Uterus (tissue), 4 donors: ENCODE measurements around the gene UPK3BL2. TPM values are rescaled to one million over a fixed set of nuclear protein-coding genes. Genes with fewer than 3 reads are reported as not detected.
A peak's percentile ranks its signal among the peaks of the same experiment; 100 is the strongest.
"Not testable (repeated sequence)": the region's sequence is repeated elsewhere in the genome, so short reads cannot be mapped to it uniquely, and the experiment has no call there.

ENCODE experiments used
- DNase-seq, 2 donors: peaks; one replicate each; pipeline ENCODE4 v3.0.0-alpha.2; 2019 to 2020
- H3K27ac ChIP-seq, 2 donors: fragments of 200-600 bp; sonication (generic); 1 replicate in 1 of 2; 2 replicates in 1 of 2; pipeline ENCODE4 v1.5.1; 2016 to 2018
- H3K27me3 ChIP-seq, 2 donors: fragments of 200-600 bp; sonication (generic); one replicate each; pipeline ENCODE4 v1.5.1; 2018 to 2019; ENCODE audit warnings: control low read depth in 1 of 2
- H3K36me3 ChIP-seq, 2 donors: fragments of 200-600 bp; sonication (generic); one replicate each; pipeline ENCODE4 v1.5.1; 2019; ENCODE audit warnings: control low read depth in 1 of 2
- H3K4me1 ChIP-seq, 2 donors: fragments of 200-600 bp; sonication (generic); one replicate each; pipeline ENCODE4 v1.5.1; 2018 to 2019; ENCODE audit warnings: control low read depth in 1 of 2
- H3K4me3 ChIP-seq, 2 donors: fragments of 200-600 bp; sonication (generic); 1 replicate in 1 of 2; 2 replicates in 1 of 2; pipeline ENCODE4 v1.5.1; 2018 to 2019; ENCODE audit warnings: mild to moderate bottlenecking in 1 of 2
- H3K9me3 ChIP-seq, 2 donors: fragments of 200-600 bp; sonication (generic); one replicate each; pipeline ENCODE4 v1.5.1; 2019; ENCODE audit warnings: control low read depth in 1 of 2
- intact Hi-C: fragments of 100-400 bp; cut with DNase I; formaldehyde crosslinking; loops from one replicate; pipeline ENCODE4 v1.15.1; 2023; ENCODE audit warnings: low total_unique reads
- total RNA-seq, 4 donors: library from RNA; depleted of rRNA in 3 of 4; stranded (reverse); fragments of >200 nt in 3 of 4; gene quantifications; one replicate each; pipeline versions ENCODE4 v1.1.0 to v1.2.4, GENCODE V29; 2014 to 2023
- donor health status: DM: yes; HTN: yes; CAD: no.

Gene UPK3BL2
- total RNA-seq, 4 donors from 2014 or later: 1.8 to 64.0 (median 24.1) TPM; not detected in 1

DNA sequence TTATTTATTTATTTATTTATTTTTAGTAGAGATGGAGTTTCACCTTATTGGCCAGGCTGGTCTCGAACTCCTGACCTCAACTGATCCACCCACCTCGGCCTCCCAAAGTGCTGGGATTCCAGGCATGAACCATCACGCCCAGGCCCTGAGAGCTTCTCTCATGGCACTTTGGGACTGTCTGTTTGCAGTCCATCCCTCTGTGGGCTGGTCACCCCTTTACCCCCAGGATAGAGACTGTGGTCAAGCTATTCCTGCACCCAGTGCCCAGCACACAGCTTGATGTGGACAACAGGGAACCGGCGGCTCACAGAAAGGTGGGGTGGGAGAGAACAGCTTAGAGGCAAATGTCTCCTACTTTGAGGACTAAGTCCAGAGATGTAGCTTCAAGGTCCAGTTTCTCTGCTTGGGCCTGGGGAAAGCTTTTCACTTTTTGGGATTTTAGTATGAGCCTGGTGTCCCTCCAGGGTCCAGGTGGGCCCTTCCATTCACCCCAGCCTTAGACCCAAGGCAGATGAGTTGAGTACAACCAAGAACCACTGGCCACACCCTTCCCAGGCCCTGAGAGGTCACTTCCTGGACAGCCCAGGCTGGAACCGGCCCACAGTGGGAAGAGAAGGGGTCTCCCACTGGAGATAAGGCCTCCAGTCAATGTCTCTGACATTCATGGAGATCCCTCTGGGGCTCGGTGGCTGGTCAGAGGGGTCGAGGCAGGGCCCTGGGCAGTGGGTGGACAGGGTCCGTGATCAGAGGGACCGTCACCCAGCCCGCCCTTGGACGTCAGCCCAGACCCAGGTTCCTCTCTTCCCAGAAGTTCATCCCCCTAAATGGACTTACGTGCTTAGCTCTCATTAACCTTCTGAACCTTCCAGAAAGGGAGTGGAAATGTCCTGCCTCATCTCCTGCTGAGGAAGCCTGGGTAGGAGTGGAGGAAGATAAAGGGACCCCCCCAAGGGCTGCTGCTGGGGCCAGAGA is 15.4 kb downstream of the UPK3BL2 start:
- H3K36me3 ChIP-seq, H3K27ac ChIP-seq, DNase-seq, H3K9me3 ChIP-seq, intact Hi-C loops, H3K4me3 ChIP-seq, H3K4me1 ChIP-seq, H3K27me3 ChIP-seq: not testable (repeated sequence)

DNA sequence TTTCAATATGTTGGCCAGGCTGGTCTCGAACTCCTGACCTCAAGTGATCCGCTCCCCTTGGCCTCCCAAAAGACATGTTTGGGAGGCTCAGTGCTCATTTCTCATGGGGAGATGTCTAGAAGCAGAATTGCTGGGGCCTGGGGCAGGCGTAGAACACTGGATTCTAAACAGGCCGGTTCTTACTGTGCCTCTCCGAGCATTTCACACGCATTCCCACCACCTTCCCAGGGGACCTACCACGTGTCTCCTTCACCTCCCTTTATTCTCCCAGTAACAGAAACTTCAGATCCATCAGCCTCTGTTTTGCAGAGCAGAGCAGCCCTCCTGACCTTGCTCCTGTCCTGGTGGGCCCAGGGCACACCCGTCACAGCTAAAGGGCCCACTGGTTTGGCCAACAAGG is 16.3 kb downstream of the UPK3BL2 start:
- DNase-seq, H3K4me1 ChIP-seq, H3K27ac ChIP-seq, H3K9me3 ChIP-seq, H3K36me3 ChIP-seq, H3K4me3 ChIP-seq, H3K27me3 ChIP-seq, intact Hi-C loops: not testable (repeated sequence)

DNA sequence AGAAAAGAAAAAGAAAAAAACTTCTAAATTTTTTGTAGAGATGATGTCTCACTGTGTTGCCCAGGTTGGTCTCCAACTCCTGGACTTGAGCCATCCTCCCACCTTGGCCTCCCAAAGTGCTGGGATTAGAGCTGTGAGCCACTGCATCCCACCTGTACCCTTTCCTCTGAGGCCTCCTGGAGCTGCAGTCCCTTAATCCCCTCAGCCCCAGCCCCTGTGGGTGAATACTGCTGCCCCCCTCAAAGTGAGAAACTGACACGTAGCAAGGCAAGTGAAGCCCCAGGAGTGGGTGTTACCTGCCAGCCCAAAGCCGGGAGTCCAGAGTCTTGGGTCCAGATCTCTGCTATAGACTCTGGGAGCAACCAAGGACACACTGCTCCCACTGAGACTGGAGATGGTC is 18.7 kb downstream of the UPK3BL2 start:
- H3K9me3 ChIP-seq, H3K27me3 ChIP-seq, intact Hi-C loops, DNase-seq, H3K4me1 ChIP-seq, H3K36me3 ChIP-seq, H3K4me3 ChIP-seq, H3K27ac ChIP-seq: not testable (repeated sequence)

DNA sequence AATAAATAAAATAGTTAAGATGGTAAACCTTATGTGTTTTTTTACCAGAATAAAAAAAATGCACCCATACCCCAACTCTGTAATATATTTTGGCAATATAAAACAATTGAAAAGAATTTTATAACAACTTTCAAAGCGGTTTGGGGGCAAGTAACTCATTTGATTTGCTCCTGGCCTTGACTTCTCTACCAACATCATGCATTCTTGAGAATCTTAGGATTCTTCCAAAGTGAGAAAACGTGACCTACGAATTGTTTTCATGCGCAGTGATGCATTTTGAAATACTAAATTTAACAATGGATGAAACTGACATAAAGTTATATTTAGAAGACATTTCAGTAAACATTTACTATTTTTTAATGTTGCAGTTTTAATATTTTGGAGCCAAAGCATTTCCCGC is 22.7 kb downstream of the UPK3BL2 start:
- H3K4me3 ChIP-seq, H3K36me3 ChIP-seq, H3K27me3 ChIP-seq, H3K27ac ChIP-seq, H3K9me3 ChIP-seq, DNase-seq, H3K4me1 ChIP-seq, intact Hi-C loops: not testable (repeated sequence)

DNA sequence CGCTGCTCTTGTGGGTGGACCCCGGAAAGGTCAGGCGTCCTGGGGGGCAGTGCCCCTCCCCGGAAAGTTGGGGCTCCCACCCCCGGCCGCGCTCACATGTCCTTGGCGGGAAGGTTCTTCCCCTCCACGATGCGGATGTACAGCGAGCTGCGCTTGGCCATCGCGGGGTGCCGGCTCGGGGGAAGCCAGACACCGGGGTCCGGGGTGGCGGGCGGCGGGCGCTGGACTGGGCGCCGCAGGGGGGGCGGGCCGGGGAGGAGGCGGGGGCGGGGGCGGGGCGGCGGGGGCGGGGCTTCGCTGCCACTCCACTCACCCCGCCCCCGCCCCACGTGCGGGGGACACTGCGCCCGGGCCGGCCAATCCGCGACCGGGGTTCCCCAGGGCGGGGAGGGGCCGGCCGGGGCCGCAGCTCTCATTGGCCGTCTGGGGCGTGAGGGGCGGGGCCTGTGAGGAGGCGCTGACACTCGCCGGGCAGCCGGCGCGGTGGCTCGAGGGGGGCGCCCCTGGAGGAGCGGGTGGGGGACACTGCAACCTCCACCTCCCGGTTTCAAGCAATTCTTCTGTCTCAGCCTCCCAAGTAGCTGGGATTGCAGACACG is 25.8 kb downstream of the UPK3BL2 start, which contains the start of gene RASA4B:
Gene RASA4B, minus strand, starts transcription at position 228 of the 598 bp plus-strand sequence. Its CDS starts 67 bp downstream, at position 161.
- H3K27me3 ChIP-seq, intact Hi-C loops, H3K4me1 ChIP-seq, H3K36me3 ChIP-seq, H3K9me3 ChIP-seq, H3K27ac ChIP-seq: not testable (repeated sequence)
- peak within 1 kb of the TSS in 1 of 2 donors; percentile 27 for H3K4me3 ChIP-seq
- peak in 1 of 2 donors; percentile 35 for DNase-seq

DNA sequence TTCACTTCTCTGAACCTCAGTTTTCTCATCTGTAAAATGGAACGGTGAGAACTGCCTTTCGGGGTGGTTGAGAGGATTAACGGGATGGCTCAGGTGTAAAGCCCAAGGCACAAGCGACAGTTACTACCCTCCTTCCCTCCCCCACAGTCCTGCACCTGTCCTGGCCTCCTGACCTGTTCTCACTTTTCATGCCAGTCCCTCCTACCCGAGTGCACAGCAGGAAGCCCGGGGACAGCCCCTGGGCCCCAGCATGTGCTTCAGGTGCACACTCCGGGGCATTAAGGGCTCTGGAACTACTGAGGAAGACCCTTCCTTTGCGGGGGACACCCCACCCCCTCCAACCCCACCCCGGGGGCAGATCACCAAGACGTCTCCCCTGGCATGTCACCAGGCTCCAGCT is 26.5 kb downstream of the UPK3BL2 start:
- H3K27me3 ChIP-seq, H3K27ac ChIP-seq, H3K36me3 ChIP-seq, H3K4me1 ChIP-seq, intact Hi-C loops, H3K4me3 ChIP-seq, DNase-seq, H3K9me3 ChIP-seq: not testable (repeated sequence)

DNA sequence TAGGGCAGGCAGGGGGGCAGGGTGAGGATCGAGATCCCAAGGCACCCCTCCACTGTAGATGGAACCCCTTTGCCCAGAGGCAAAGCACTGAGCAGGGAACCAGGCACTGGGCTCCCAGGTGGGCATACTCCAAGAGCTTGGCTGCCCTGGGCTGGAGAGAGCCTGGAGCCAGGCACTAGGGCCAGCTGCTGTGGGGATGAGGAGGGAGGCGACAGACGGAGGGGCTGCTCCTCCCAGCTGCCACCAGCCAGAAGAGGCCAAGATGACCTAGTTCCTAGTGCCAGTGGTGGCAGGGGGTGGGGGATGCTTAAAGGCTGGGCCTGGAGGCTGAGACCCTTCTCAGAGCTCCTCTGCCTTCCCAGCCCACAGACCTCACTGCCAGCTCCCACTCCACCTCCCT is 27.6 kb downstream of the UPK3BL2 start:
- DNase-seq, intact Hi-C loops, H3K4me1 ChIP-seq, H3K4me3 ChIP-seq, H3K9me3 ChIP-seq, H3K36me3 ChIP-seq, H3K27ac ChIP-seq, H3K27me3 ChIP-seq: not testable (repeated sequence)

DNA sequence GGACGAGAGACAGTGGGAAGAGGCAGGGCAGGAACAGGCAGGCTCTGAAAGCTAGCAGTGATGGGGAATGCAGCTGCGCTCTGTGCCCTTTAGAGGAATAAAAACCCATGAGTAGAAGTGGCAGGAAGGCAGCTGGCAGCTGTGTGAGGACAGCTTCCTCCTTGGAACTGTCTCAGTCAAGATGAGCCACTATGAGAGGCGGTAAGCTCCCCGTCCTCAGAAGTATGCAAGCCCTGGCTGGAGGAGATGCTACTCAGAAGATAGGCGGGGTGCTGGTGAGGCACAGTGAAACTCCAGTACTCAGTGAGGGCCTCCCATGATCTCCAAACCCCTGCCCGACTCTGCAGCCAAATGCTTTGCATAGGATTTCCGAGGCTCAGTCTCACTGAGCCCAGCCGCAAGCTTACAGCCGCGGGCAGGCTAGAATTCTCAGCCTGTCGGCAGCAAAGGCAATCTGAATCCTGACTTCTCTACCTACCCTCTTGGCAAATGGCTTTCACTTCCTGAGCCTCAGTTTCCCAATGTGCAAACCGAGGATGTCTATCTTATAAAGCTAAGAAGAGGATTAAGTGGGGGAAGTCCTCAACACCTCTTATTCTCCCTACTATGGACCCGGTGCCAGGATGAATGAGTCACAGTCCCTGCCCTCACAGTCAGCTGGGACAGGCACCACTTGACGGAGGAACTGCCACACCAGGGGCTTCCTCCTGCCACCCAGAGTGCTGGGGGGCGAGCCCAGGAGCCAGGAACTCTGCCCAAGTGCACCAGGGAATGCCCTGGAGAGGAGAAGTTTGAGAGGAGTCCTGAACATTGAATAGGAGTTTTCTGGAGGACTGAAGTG is 28.4 kb downstream of the UPK3BL2 start:
- H3K27me3 ChIP-seq, H3K4me3 ChIP-seq, DNase-seq, intact Hi-C loops, H3K9me3 ChIP-seq, H3K36me3 ChIP-seq, H3K4me1 ChIP-seq: not testable (repeated sequence)
- H3K27ac ChIP-seq: peak overlapping the region in 1 of 2 donors; percentile 63

DNA sequence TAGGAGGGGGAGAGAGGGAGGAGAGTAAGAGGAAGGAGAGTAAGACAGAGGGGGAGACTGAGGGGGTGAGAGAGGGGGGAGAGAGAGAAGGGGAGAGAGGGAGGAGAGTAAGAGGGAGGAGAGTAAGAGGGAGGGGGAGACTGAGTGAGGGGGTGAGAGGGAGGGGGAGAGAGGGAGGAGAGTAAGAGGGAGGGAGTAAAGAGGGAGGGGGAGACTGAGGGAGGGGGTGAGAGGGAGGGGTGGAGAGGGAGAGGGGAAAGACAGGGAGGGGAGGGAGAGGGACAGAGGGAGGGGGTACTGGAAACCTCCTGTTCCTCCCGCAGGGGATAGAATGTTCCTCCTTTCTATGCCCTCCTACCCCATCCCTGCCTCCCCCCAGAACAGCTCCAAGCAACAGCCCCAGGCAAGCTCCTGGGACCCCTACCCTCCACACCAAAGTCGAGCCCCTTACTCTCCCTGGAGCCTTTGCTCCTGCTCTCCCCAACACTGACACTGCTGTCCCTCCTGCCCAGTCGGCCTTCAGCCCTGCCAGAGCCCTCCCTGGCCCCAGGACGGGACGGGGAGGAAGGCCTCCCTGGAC is 30.8 kb downstream of the UPK3BL2 start:
- H3K9me3 ChIP-seq, H3K36me3 ChIP-seq, intact Hi-C loops, H3K4me1 ChIP-seq, H3K27me3 ChIP-seq: not testable (repeated sequence)
- Histone ChIP-seq H3K27ac (peak overlapping the region; percentile 90 to 94), H3K4me3 (peak overlapping the region in 1 of 2 donors; percentile 5)
- peak; percentile 28 to 70 for DNase-seq

DNA sequence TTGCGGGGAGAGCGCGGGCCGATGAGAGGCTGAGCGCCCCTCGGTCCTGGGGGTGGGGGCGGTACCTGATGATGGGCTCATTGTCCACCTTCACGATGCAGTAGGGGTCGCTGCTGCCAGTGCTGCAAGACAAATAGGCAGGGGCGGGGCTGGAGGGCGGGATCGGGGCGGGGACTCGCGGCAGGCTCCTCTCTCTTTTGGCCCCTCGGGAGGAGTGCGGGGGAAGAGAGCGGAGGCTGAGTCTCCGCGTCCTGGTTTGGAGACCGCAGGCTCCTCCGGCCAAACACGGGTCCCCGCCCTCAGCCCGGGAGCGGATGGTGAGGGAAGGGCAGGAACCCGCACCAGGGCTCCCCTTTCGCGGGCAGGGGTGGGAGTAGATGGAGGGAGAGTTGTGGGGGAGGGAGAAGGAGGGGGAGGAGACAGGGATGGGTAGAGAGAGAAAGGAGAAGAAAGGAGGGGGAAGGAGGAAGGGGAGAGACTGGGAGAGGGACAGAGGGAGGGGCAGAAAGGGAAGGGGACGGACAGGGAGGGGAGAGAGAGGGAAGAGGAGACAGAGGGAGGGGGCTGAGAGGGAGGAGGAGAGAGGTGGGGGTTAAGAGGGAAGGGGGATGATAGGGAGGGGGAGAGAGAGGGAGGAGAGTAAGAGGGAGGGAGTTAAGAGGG is 31.5 kb downstream of the UPK3BL2 start:
- DNase-seq, H3K9me3 ChIP-seq, H3K36me3 ChIP-seq, H3K27me3 ChIP-seq, H3K4me1 ChIP-seq, H3K4me3 ChIP-seq, intact Hi-C loops, H3K27ac ChIP-seq: not testable (repeated sequence)

DNA sequence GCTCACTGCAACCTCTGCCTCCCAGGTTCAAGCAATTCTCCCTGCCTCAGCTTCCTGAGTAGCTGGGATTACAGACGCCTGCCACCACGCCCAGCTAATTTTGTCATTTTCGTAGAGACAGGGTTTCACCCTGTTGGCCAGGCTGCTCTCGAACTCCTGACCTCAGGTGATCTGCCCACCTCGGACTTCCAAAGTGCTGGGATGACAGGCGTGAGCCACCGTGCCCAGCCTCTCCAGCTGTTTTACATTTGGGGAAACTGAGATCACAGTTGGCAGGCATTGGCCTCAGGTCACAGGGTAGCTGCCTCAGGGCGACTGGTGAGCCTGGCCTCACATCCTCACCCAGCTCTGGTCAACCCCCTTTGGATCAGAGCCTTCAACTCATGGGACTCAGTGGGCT is 32.9 kb downstream of the UPK3BL2 start:
- H3K9me3 ChIP-seq, DNase-seq, H3K27ac ChIP-seq, H3K27me3 ChIP-seq, H3K36me3 ChIP-seq, H3K4me1 ChIP-seq, H3K4me3 ChIP-seq, intact Hi-C loops: not testable (repeated sequence)

DNA sequence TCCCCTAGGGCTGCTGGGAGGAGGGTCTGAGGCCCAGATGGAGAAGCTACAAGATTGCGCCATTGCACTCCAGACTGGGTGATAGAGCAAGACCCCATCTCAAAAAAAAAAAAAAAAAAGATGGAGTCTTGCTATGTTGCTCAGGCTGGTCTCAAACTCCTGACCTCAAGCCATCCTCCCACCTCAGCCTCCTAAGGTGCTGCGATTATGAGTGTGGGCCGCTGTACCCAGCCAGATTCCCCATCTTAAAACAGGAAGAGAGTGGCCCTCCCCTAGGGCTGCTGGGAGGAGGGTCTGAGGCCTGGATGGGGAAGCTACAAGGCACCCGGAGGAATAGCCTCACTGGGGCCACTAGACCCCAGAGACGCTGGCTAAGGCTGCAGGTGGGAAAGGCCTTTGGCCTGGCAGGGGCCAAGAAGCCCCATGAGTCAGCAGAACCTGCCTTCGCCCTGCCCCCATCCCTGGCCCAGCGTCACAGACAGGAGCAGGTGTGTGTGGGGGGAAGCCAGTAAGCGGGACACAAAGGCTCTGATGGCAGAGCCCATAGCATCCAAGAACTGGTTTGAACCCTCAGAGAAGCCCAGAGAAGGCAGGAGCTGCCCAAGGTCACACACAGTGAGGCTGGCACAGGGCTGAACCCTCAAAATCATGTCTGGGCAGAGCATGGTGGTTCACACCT is 35.9 kb downstream of the UPK3BL2 start:
- H3K27ac ChIP-seq, H3K9me3 ChIP-seq, intact Hi-C loops, H3K36me3 ChIP-seq, DNase-seq, H3K4me1 ChIP-seq, H3K4me3 ChIP-seq, H3K27me3 ChIP-seq: not testable (repeated sequence)
